ENCODE measurements around the gene PSMD14. TPM values are rescaled to one million over a fixed set of nuclear protein-coding genes. Genes with fewer than 3 reads are reported as not detected.
A peak's percentile ranks its signal among the peaks of the same experiment; 100 is the strongest.

The PSMD14 gene
- total RNA-seq, 1 experiment from 2014 or later = 83.7 TPM

DNA sequence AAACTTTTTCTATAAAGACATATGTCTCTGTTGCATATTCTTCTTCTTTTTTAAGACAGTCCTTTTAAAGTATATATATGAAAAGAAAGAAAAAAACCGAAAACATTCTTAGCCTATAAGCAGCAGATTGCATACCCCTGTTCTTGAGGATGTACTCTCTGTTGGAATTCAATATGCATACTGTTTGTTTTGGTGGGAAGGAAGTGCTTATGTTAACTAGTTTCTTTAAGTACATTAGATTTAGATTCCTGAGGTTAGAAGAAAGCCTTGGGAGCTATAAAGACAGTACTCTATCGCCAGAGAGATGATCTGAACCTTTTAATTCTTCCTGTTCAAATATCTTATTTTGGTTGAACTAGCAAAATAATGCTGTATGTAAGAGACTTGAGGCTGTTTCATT, 61.1 kb downstream of the PSMD14 start:
- H2BK15ac ChIP-seq (ENCODE audit: low read depth, low read length) = no peak overlapping the region
- no peak overlapping the region for H2BK12ac ChIP-seq (ENCODE audit: insufficient read length, low read depth, low read length)
- no peaks in the 10 kb centered on the region for H3K79me2 ChIP-seq (ENCODE audit: insufficient read depth, low read length)
- Mint-ChIP-seq H3K4me3 (peak overlapping the region in 1 of 2 experiments; percentile 69; a peak in 3 of 5 replicates), H3K27me3 (ENCODE audit: low read depth) (no peaks in the 10 kb centered on the region), H3K36me3 (ENCODE audit: insufficient read depth in 1 of 3, low read depth in 3 of 3) (peaks cover 0 to 15% (median 8%) of the 10 kb centered on the region in 3 experiments; a peak in 5 of 7 replicates), H3K9me3 (no peaks in the 10 kb centered on the region), H3K4me1 (peaks cover 48 to 54% of the 10 kb centered on the region in 2 experiments), H3K27ac (peak overlapping the region in 1 of 3 experiments; percentile 59; a peak in 1 of 7 replicates)
- no peak overlapping the region for H3K56ac ChIP-seq (ENCODE audit: insufficient read length, low read depth, low read length)
- no CpG with 5 or more reads among the region's 2 CpGs for WGBS (ENCODE audit: extremely low coverage, insufficient read length, low lambda C conversion rate)
- DNase-seq = no peak
- H2BK120ac ChIP-seq (ENCODE audit: low read depth, low read length, poor library complexity, severe bottlenecking) = no peak overlapping the region
- no peak overlapping the region for H4K91ac ChIP-seq (ENCODE audit: insufficient read length, low read depth, low read length)
- H3K23me2 ChIP-seq (ENCODE audit: insufficient read length, low read depth, low read length, poor library complexity, severe bottlenecking) = no peaks in the 10 kb centered on the region
- no peak overlapping the region for H3K14ac ChIP-seq (ENCODE audit: insufficient read depth, low read length)
- no peak overlapping the region for H3K23ac ChIP-seq (ENCODE audit: insufficient read length, low read depth, low read length)
- H2AFZ ChIP-seq (ENCODE audit: low read length) = no peak overlapping the region
- no peak overlapping the region for H3K27ac ChIP-seq (ENCODE audit: insufficient read length, low read depth, low read length)
- H4K8ac ChIP-seq (replicated peaks; ENCODE audit: insufficient read length, low read depth, low read length) = no peak overlapping the region
- H3K18ac ChIP-seq (ENCODE audit: insufficient read length, low read depth, low read length) = no peak overlapping the region
- H4K20me1 ChIP-seq (ENCODE audit: control insufficient read depth, insufficient read depth, insufficient read length) = no peaks in the 10 kb centered on the region
- no peaks in the 10 kb centered on the region for H3K9me3 ChIP-seq (ENCODE audit: control insufficient read depth, low read depth, low read length)
- TF ChIP-seq, protein P1, sequence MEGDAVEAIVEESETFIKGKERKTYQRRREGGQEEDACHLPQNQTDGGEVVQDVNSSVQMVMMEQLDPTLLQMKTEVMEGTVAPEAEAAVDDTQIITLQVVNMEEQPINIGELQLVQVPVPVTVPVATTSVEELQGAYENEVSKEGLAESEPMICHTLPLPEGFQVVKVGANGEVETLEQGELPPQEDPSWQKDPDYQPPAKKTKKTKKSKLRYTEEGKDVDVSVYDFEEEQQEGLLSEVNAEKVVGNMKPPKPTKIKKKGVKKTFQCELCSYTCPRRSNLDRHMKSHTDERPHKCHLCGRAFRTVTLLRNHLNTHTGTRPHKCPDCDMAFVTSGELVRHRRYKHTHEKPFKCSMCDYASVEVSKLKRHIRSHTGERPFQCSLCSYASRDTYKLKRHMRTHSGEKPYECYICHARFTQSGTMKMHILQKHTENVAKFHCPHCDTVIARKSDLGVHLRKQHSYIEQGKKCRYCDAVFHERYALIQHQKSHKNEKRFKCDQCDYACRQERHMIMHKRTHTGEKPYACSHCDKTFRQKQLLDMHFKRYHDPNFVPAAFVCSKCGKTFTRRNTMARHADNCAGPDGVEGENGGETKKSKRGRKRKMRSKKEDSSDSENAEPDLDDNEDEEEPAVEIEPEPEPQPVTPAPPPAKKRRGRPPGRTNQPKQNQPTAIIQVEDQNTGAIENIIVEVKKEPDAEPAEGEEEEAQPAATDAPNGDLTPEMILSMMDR (conservative IDR thresholded peaks at IDR 0.05) = no peak
- no peak overlapping the region for H2BK20ac ChIP-seq (ENCODE audit: low read depth, low read length, poor library complexity, severe bottlenecking)
- H3K9ac ChIP-seq (ENCODE audit: extremely low read depth, insufficient read length, low read length) = no peak overlapping the region
- peaks cover 9% of the 10 kb centered on the region; the same call in 1 of the 2 replicates for H3K4me1 ChIP-seq (ENCODE audit: insufficient read depth, low read length)
- H4K5ac ChIP-seq (ENCODE audit: insufficient read length, low read depth, low read length) = no peak overlapping the region
- no peaks in the 10 kb centered on the region for H3K79me1 ChIP-seq (ENCODE audit: insufficient read depth, low read depth, low read length, poor library complexity, severe bottlenecking)
- H3T11ph ChIP-seq (ENCODE audit: low read length) = no peak overlapping the region
- H3K4me2 ChIP-seq (ENCODE audit: insufficient read depth, insufficient read length, low read length) = peak overlapping the region; percentile 30
- H3K27me3 ChIP-seq (ENCODE audit: insufficient read depth, low read length) = no peaks in the 10 kb centered on the region
- no peak overlapping the region for H2BK5ac ChIP-seq (ENCODE audit: insufficient read length, low read length)
- no peak overlapping the region for H3K4ac ChIP-seq (ENCODE audit: low read depth, low read length)
- H2AK5ac ChIP-seq (ENCODE audit: insufficient read length, low read length) = no peak overlapping the region
